Endothelial cell of umbilical vein (primary cell): ENCODE results near the gene CXCR1. TPM values are rescaled to one million over a fixed set of nuclear protein-coding genes. Genes with fewer than 3 reads are reported as not detected.

Source experiments
- BruUV-seq: library from RNA; stranded (reverse); fragments of 400-500 nt; replicated peaks from 2 replicates; lab custom pipeline; 2021; lab: Mats Ljungman, UMichigan
- CTCF ChIA-PET: fragments of 300-600, 350-600 bp; sonication (Branson Sonifier 250); formaldehyde crosslinking; loops from one replicate; lab custom pipeline; 2021; ENCODE audit warnings: antibody characterized with exemption, inconsistent platforms; lab: Charles Lee
- POLR2A ChIA-PET: fragments of 300-600, 350-600 bp; sonication (Branson Sonifier 250); formaldehyde crosslinking; loops from one replicate; lab custom pipeline; 2021; ENCODE audit warnings: antibody characterized with exemption, inconsistent platforms; lab: Charles Lee
- DNase-seq: peaks from one replicate; pipeline ENCODE4 v3.0.0-alpha.2; 2011; ENCODE audit warnings: low read depth, low spot score
- FAIRE-seq: peaks from 2 replicates; lab custom pipeline; 2011; peaks lifted over from hg19 to GRCh38; lab: Jason Lieb, UNC
- H2AFZ ChIP-seq: 2 replicates; pipeline ENCODE4 v1.6.0; 2012; ENCODE audit warnings: low read depth, low read length, control low read depth, inconsistent platforms
- H3K27ac ChIP-seq: 2 replicates; pipeline ENCODE4 v1.5.1; 2011; ENCODE audit warnings: low read depth, mild to moderate bottlenecking, control low read depth, low read length, moderate library complexity; ENCODE audit not compliant: insufficient read depth
- H3K27me3 ChIP-seq, 2 experiments: 2 replicates each; pipeline versions ENCODE4 v1.6.0 to v1.6.1; 2011; ENCODE audit warnings: low read length in 2 of 2, mixed read lengths in 1 of 2; ENCODE audit not compliant: control insufficient read depth in 2 of 2, insufficient read depth in 2 of 2
- H3K36me3 ChIP-seq, 2 experiments: 2 replicates in 1 of 2; 3 replicates in 1 of 2; pipeline ENCODE4 v1.5.1; 2011; ENCODE audit warnings: low read length in 2 of 2, mild to moderate bottlenecking in 1 of 2, moderate library complexity in 1 of 2; ENCODE audit not compliant: control insufficient read depth in 2 of 2, insufficient read depth in 2 of 2; ENCODE audit errors: extremely low read depth in 1 of 2
- H3K4me1 ChIP-seq: 3 replicates; pipeline ENCODE4 v1.5.1; 2011; ENCODE audit warnings: mild to moderate bottlenecking, low read length; ENCODE audit not compliant: control insufficient read depth, insufficient read depth; ENCODE audit errors: extremely low read depth
- H3K4me2 ChIP-seq: 2 replicates; pipeline ENCODE4 v1.6.1; 2011; ENCODE audit warnings: low read length, control low read depth, mixed read lengths; ENCODE audit not compliant: insufficient read depth
- H3K4me3 ChIP-seq, 3 experiments: fragments of 200-600 bp in 1 of 3; sonication (generic), shearing (Covaris generic) in 1 of 3; replicated peaks in 1 of 3; 2 replicates each; pipeline ENCODE4 v1.5.1; 2011 to 2016; ENCODE audit warnings: control low read depth in 3 of 3, low read length in 3 of 3, mild to moderate bottlenecking in 2 of 3, inconsistent platforms in 1 of 3, low read depth in 1 of 3, moderate library complexity in 1 of 3; ENCODE audit not compliant: insufficient read depth in 1 of 3
- H3K79me2 ChIP-seq: 2 replicates; pipeline ENCODE4 v1.6.0; 2012; ENCODE audit warnings: low read length, inconsistent platforms; ENCODE audit not compliant: control insufficient read depth, insufficient read depth
- H3K9ac ChIP-seq: replicated peaks from 2 replicates; pipeline ENCODE3; 2011; ENCODE audit warnings: low read length, control low read depth; ENCODE audit not compliant: insufficient read depth; ENCODE audit errors: extremely low read depth
- H3K9me1 ChIP-seq: replicated peaks from 3 replicates; pipeline ENCODE4 v1.6.0; 2011; ENCODE audit warnings: mild to moderate bottlenecking, low read length; ENCODE audit not compliant: control insufficient read depth, insufficient read depth; ENCODE audit errors: extremely low read depth
- H3K9me3 ChIP-seq: replicated peaks from 2 replicates; pipeline ENCODE4 v1.5.1; 2012; ENCODE audit warnings: low read length, inconsistent platforms; ENCODE audit not compliant: control insufficient read depth, insufficient read depth
- H4K20me1 ChIP-seq: replicated peaks from 2 replicates; pipeline ENCODE3; 2011; ENCODE audit warnings: mild to moderate bottlenecking, low read length; ENCODE audit not compliant: control insufficient read depth, insufficient read depth; ENCODE audit errors: extremely low read depth
- CTCF ChIP-seq, 2 donors: IDR thresholded peaks; 1 replicate in 1 of 2; 2 replicates in 1 of 2; pipeline ENCODE4 v1.5.1; 2011; ENCODE audit warnings: low read length in 2 of 2, mild to moderate bottlenecking in 2 of 2, moderate library complexity in 2 of 2, control low read depth in 1 of 2, inconsistent platforms in 1 of 2, low read depth in 1 of 2; ENCODE audit not compliant: insufficient read depth in 1 of 2; ENCODE audit errors: extremely low read depth in 1 of 2
- EZH2 ChIP-seq: IDR thresholded peaks from 2 replicates; pipeline ENCODE4 v1.6.1; 2012; ENCODE audit warnings: borderline replicate concordance, low read depth, mild to moderate bottlenecking, moderate library complexity, low read length, inconsistent platforms; ENCODE audit not compliant: severe bottlenecking
- FOS ChIP-seq: IDR thresholded peaks from 2 replicates; pipeline ENCODE4 v1.6.1; 2011; ENCODE audit warnings: mild to moderate bottlenecking, low read length, moderate library complexity, borderline replicate concordance; ENCODE audit not compliant: insufficient read depth
- GATA2 ChIP-seq: IDR thresholded peaks from 2 replicates; pipeline ENCODE4 v1.7.0; 2011; ENCODE audit warnings: low read depth, mild to moderate bottlenecking, moderate library complexity, mixed read lengths, low read length; ENCODE audit not compliant: insufficient read length, insufficient read depth
- JUN ChIP-seq: IDR thresholded peaks from 2 replicates; pipeline ENCODE4 v1.6.1; 2011; ENCODE audit warnings: borderline replicate concordance, low read depth; ENCODE audit not compliant: insufficient read length, insufficient read depth
- MAX ChIP-seq: IDR thresholded peaks from 2 replicates; pipeline ENCODE4 v1.6.1; 2011; ENCODE audit not compliant: insufficient read depth, insufficient read length
- MYC ChIP-seq: IDR thresholded peaks from one replicate; pipeline ENCODE4 v1.6.1; 2011; ENCODE audit warnings: mild to moderate bottlenecking, low read depth, low read length
- POLR2A ChIP-seq: IDR thresholded peaks from 2 replicates; pipeline ENCODE4 v1.6.1; 2012; ENCODE audit warnings: low read depth, mild to moderate bottlenecking, control low read depth, low read length
- POLR2AphosphoS5 ChIP-seq: IDR thresholded peaks from 2 replicates; pipeline ENCODE4 v1.6.1; 2012; ENCODE audit warnings: low read depth, mild to moderate bottlenecking, control low read depth, low read length, moderate library complexity; ENCODE audit not compliant: insufficient read depth
- dilution Hi-C: fragments of 300-500 bp; cut with MboI; formaldehyde crosslinking; loops from one replicate; pipeline ENCODE4 v1.15.0; 2019; ENCODE audit warnings: low sequenced_read_pairs; ENCODE audit not compliant: extremely low pct_ligation_motif_present
- intact Hi-C: fragments of 100-400 bp; cut with micrococcal nuclease; formaldehyde crosslinking; loops from one replicate; pipeline ENCODE4 v1.10.0; 2022
- polyA plus RNA-seq, 4 experiments: library from polyadenylated mRNA; depleted of rRNA in 3 of 4; stranded (reverse) in 3 of 4; unstranded in 1 of 4; fragments of >200 nt; gene quantifications; 2 replicates each; pipeline versions ENCODE4 v1.2.1 to v1.2.3, GENCODE V29; 2011 to 2012; ENCODE audit warnings: missing spikeins in 1 of 4
- total RNA-seq: library from RNA; stranded (reverse); gene quantifications from 2 replicates; pipeline ENCODE4 v1.2.3, GENCODE V29; 2021

Gene CXCR1
- total and polyA plus RNA-seq, 2 donors (not counting 3 experiments of a cell fraction or from before 2014, with no cell fraction given), result not detected

- TF ChIP-seq GATA2 (no peak), FOS (no peak), POLR2A (no peak), MYC (no peak), MAX (no peak), EZH2 (no peak), POLR2AphosphoS5 (no peak), JUN (no peak), CTCF (IDR thresholded peaks at IDR 0.05; ENCODE audit: extremely low read depth in 1 of 2, insufficient read depth in 1 of 2, low read depth in 1 of 2, low read length in 2 of 2) (no peak)
- dilution Hi-C loops, result no loop called here
- Histone ChIP-seq H3K79me2 (no peaks in the 10 kb centered on the region), H2AFZ (no peak overlapping the region), H3K9me1 (no peaks in the 10 kb centered on the region), H3K9ac (no peak overlapping the region), H3K4me1 (no peaks in the 10 kb centered on the region), H3K9me3 (no peaks in the 10 kb centered on the region), H3K4me3 (no peak overlapping the region), H3K27me3 (peaks cover 3 to 9% of the 10 kb centered on the region in 2 experiments), H4K20me1 (no peaks in the 10 kb centered on the region), H3K4me2 (no peak overlapping the region), H3K36me3 (no peaks in the 10 kb centered on the region), H3K27ac (no peak overlapping the region)
- DNase-seq, result no peak
- ChIA-PET CTCF (no interaction called here), POLR2A (no interaction called here)
- no peak for FAIRE-seq
- no TSS peak for BruUV-seq
- intact Hi-C loops, result no loop called here
These were observed 14.6 kb downstream of the CXCR1 start for GRCh38 chr2:218152172-218152571.
